Coronary artery (tissue), 2 donors: ENCODE measurements around the gene LMX1A.

ENCODE experiments used
- DNase-seq: peaks from one replicate; pipeline ENCODE4 v3.0.0-alpha.2; 2017; ENCODE audit warnings: low spot score
- H3K27ac ChIP-seq, 2 donors: fragments of 200-600 bp; sonication (generic); one replicate each; pipeline ENCODE4 v1.5.1; 2016 to 2019
- H3K4me3 ChIP-seq: fragments of 200-600 bp; sonication (generic); 2 replicates; pipeline ENCODE4 v1.5.1; 2016; ENCODE audit warnings: mild to moderate bottlenecking, moderate library complexity
- TF ChIP-seq, protein P1 (sequence below): fragments of 200-600 bp; sonication (generic); IDR thresholded peaks from one replicate; pipeline ENCODE4 v1.5.1; 2019; ENCODE audit warnings: antibody characterized with exemption

Gene LMX1A

DNA sequence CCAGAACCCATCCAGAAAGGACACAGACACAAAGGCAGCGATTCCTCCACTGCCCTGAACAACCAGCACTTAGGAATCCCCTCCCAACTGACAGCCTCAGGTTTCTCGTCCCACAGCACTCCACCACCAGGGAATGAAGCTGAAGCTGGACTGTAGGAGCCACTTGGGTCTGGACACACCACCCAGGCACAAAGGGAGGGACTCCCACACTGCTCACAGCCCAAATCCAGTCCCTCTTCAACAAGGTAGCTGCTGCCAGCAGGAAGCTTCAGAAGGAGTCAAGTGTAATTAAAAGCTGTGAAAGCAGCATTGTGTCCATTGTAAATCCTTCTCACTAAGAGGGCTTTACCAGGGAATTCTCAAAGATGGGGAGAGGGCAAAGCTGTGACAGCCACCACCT, 29.0 kb downstream of the LMX1A start:
- no peak for DNase-seq
- H3K27ac ChIP-seq: no peak overlapping the region
- no peak overlapping the region for H3K4me3 ChIP-seq
- TF ChIP-seq, protein P1, sequence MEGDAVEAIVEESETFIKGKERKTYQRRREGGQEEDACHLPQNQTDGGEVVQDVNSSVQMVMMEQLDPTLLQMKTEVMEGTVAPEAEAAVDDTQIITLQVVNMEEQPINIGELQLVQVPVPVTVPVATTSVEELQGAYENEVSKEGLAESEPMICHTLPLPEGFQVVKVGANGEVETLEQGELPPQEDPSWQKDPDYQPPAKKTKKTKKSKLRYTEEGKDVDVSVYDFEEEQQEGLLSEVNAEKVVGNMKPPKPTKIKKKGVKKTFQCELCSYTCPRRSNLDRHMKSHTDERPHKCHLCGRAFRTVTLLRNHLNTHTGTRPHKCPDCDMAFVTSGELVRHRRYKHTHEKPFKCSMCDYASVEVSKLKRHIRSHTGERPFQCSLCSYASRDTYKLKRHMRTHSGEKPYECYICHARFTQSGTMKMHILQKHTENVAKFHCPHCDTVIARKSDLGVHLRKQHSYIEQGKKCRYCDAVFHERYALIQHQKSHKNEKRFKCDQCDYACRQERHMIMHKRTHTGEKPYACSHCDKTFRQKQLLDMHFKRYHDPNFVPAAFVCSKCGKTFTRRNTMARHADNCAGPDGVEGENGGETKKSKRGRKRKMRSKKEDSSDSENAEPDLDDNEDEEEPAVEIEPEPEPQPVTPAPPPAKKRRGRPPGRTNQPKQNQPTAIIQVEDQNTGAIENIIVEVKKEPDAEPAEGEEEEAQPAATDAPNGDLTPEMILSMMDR: no peak

DNA sequence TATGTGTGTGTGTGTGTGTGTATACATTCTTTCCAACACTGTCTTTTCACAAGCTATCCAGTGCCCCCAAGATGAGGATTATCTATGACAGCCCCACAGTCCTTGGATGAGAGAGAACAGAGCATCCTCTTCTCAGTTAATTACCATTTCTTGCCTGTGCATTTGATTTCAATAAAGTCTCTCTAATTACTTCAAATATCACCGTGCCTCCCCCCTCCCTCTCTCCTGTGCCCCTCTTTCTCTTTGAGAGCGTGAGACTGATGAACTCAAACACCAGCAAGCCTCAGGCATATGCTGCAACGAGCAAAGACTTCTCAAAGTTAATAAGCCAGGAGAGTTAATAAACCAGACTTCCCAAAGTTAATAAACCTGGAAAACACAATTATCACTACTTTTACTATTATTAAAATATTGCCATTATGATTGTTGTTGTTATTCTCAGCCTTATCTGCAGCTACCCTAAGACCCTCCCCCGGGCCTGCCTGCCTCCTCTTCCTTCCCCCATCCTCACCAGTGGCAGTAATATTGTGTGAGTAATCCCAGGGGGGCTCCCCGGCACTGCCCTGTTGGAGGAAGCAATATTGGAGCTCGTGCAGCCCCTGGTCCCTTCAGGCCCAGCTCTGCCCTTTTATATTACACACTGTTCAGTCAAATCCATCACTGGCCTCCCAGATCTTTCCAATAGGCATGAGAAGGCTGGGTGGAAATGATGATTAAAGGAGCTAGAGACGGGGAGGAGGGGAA, 30.9 kb downstream of the LMX1A start:
- TF ChIP-seq, protein P1: no peak
- DNase-seq: no peak
- H3K4me3 ChIP-seq: no peak overlapping the region
- no peak overlapping the region for H3K27ac ChIP-seq

DNA sequence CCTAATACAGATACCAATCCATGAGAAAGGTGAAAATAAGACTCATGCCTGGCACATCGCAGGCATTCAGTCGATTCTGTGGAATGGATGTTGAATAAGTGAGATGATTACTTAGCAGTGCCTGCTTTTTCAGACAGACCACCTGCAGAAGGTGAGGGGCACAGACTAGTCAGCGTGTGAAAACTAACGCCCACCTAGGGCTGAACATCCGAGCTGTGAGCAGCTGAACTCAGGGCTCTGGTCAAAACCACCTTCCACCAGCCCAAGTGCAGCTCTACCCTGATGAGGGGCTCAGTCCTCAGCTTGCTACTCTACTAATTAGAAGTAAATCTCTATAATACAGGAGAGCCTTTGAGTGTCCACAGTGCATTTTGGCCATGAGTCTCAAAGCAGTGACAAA, 32.5 kb downstream of the LMX1A start:
- H3K4me3 ChIP-seq: no peak overlapping the region
- no peak overlapping the region for H3K27ac ChIP-seq
- TF ChIP-seq, protein P1: no peak
- no peak for DNase-seq

DNA sequence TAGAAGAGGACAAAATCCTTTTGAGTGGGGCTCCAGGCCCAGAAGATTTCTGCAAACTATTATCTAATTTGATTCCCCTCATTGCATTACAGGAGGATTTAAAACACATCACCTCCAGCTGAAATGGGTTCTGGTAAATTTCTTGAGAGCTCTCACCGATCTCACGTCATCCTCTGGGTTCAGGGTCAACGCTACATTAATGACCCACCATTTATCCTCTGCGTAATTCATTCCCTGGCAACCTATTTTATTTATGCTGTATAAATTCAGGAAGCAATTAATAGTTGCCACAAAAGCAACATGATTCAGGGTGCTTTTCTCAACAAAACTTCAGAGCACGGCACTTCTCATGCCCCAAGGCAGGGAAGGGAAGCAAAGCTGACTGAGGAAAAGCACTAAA, 38.9 kb downstream of the LMX1A start:
- TF ChIP-seq, protein P1: no peak
- Histone ChIP-seq H3K27ac (no peak overlapping the region), H3K4me3 (no peak overlapping the region)
- no peak for DNase-seq

DNA sequence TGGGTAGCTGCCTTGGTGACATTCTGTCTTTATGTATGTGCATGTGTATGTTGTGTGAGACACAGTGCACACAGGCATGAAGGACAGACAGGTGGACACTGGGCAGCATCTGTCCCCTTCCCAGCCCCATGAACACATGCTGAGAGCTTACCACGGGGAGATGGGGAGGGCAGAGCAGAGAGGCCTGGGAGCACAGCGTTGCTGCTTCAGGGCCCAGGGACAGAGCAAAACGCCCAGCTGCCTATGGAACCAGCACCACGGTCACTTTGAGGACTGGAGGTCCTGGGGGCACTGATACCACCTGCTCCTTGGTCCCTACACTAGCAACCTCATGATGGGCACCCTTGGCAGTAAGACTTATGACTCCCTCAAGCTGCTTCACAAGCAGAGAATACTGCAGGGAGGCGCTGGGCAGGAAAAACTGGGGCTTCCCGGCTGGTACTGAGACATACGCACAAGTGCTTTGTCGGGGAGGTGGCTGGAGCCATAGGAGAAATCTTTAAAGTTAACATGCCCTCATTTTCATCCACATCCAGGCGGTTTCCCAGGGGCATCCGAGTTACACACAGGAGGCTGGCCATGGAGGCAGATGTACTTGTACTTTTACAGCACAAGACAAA, 40.3 kb downstream of the LMX1A start:
- Histone ChIP-seq H3K27ac (no peak overlapping the region), H3K4me3 (no peak overlapping the region)
- no peak for DNase-seq
- TF ChIP-seq, protein P1: no peak

DNA sequence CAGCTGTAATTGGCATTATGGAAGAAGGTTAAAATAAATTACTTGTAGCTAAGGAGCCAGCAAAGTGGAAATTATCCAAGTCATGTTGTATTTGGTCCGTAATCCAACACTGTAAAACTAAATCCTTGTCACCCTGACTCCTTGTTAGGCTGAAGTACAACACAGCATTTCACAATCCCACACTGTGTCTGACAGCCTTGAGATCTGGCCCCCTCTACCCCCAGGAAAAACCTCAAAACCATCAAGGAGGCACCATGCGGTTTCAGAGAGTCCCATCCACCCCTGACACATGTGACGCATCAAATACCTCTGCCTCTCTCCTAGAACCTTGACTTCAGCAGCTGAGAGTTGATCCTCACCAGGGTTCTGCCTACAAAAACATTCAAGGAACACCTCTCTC, 41.0 kb downstream of the LMX1A start:
- Histone ChIP-seq H3K4me3 (no peak overlapping the region), H3K27ac (no peak overlapping the region)
- TF ChIP-seq, protein P1: no peak
- no peak for DNase-seq

DNA sequence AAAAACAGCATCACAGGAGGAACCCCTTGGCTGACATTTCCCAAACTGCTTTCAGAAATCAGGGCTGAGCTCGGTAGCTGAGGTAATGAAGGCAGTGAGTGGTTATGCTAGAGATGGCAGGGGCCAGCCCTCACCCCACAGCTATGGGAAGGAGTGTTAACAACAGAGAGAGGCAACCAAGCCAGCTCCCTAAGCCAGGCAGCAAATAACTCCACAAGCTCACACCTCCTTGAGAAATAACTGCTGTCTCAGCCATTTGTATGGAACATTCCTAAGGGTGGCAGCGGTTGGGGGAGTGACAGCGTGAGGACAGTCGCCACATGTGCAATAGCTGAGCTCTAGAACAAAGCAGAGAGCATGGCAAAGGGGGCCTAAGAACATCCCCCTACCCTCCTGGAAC, 42.6 kb downstream of the LMX1A start:
- no peak for DNase-seq
- Histone ChIP-seq H3K27ac (no peak overlapping the region), H3K4me3 (no peak overlapping the region)
- TF ChIP-seq, protein P1: no peak
